HG03520 (cell line): Measurements from ENCODE around the gene NTM.
"Not testable (repeated sequence)": the region's sequence is repeated elsewhere in the genome, so short reads cannot be mapped to it uniquely, and the experiment has no call there.

Source experiments
- ATAC-seq: cut with Tn5 transposase; IDR thresholded peaks from one replicate; pipeline ENCODE4 v1.9.1; 2021; ENCODE audit warnings: mild to moderate bottlenecking, moderate library complexity; ENCODE audit not compliant: unreplicated experiment

Gene NTM

DNA sequence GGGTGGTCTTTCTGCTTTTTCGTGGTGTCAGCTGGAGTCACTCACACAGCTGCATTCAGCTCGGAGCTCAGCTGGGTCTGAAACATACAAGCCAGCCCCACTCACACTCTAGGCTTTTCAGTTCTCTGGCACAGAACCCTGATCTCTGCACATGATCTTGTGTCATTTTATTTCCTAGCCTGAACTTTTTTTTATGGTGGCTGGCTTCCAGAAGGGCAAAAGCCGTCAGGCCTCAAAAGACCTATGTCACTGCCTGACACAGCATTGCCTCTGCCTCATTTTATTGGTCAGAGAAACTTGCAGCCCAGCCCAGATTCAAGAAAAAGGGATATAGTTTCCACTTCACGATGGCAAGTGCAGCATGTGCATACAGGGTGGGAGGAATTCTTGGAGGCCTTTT lies 117.8 kb downstream of the NTM start:
- no peak for ATAC-seq

DNA sequence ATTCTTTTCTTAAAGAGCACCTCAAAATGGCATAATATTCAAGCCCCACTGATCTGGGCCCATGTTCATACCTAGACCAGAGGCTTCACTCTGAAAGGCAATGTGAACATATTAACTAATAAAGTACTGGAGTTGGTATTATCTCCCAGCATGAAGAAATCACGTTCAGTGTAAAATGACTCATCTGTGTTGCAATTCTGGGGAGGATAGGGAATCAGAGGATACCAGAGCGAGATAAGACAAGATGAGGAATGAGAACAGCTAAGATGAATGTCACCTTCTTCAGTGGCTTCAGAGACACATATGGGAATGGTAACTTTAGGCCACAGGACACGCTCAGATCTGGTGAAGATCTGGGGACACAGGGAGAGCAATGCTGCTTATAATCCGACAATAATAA lies 121.1 kb downstream of the NTM start:
- ATAC-seq: no peak

DNA sequence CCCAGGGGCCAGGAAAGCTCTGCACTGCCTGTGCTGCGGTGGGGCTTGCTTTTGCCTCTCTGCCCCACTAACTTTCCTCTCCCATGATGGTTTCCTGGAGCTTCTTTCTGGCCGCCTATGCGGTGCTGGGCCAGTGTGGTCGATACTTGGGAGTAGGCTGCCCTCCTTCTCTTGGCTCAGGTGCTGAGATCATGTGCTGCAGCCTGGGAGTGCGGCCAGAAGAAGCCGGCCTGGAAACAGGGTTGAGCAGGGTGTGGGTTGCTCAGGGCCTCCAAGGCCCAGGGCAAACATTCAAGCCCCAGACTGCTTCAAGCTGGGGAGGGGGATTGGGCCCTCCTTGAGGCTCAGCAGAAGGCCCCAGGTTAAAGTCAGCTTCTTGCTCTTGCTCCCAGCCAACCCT lies 125.0 kb downstream of the NTM start:
- ATAC-seq: no peak

GRCh38 chr11:131497686-131498085 lies 127.3 kb downstream of the NTM start:
- ATAC-seq: not testable (repeated sequence)

DNA sequence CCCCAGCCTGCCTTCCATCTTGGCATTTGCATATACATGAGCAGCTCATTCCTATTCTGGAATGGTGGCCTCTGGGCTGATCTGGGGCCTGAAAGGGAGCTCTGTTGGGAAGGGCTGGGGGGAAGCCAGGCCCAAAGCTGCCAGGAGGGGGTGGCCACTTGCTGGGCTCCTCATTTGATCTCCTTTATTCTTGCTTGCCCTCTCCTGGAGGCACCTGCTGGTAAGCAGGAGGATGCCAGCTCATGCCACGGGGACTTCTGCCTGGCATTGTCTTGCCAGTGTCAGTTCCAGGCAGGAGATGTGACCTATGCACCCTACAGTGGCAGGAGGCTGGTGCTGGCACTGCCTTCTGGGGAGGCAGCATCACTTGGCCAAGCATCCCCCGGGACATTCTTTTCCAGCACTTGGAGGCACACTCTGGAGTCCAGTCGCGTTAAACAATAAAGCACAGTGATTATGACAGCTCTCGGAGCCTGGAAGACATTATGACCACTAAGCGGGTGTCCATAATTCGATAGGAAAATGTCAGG lies 128.3 kb downstream of the NTM start:
- ATAC-seq: no peak

GRCh38 chr11:131499199-131499598 lies 128.8 kb downstream of the NTM start:
- no peak for ATAC-seq

GRCh38 chr11:131503017-131503416 lies 132.6 kb downstream of the NTM start:
- no peak for ATAC-seq

DNA sequence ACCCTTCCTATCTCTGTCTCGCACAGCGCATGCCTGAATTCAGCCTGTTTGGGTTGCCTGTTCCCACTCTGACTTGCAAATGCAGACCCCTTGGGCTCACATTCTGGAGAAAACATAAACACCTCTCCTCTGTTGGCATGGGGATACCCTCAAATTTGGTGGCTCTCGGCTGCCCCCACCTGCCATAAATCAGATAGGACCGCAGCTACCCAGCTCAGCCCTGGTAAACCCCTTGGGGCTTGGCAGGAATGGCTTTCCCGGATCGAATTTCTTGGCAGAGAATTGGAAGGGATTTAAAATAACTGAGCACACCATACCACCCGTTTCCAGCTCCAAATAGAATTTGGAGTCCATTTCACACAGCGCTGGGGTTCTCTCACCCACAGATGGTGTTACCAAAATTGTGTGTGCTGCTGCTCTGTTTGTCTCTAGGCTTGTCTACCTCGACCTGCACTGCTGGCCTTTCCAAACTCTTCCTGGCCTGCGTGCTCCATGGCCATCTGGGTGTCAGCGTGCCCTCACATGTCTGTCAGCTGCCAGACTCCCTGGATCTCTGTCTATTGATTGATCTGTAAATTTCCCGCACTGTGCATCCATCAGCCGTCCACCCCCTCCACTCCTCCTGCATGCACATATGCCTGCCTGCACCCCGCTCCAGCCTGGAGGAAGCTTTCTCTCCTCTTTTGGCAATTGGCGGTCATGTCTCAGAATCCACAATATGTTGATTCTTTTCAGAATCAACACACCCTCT lies 134.0 kb downstream of the NTM start:
- no peak for ATAC-seq

DNA sequence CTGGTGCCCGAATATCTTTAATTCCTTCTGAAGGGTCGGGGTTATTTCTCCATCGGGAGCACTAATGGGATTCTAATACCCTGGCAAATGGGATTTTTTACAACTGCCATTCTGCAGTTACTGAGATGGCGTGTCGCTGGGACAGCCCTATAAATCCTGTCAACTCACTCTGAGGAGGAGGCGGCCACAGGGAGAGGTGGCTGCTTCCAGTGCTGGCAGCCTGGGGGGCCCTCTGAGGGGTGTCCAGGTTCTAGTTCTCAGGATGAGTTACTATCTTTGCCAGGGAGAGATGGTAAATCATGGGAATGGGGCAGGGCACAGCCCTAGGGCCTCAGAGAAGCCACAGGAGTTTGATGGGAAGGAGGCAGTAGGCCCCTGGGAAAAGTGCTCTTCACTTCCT lies 135.9 kb downstream of the NTM start:
- ATAC-seq: no peak

- ATAC-seq: no peak
These were observed 140.2 kb downstream of the NTM start for GRCh38 chr11:131510662-131511061.

GRCh38 chr11:131511794-131512193 lies 141.4 kb downstream of the NTM start:
- ATAC-seq: no peak

- ATAC-seq: no peak
These were observed 141.8 kb downstream of the NTM start for GRCh38 chr11:131512228-131512627.

- no peak for ATAC-seq
These were observed 143.6 kb downstream of the NTM start for GRCh38 chr11:131514062-131514461.

GRCh38 chr11:131518305-131518838 lies 148.0 kb downstream of the NTM start:
- no peak for ATAC-seq

DNA sequence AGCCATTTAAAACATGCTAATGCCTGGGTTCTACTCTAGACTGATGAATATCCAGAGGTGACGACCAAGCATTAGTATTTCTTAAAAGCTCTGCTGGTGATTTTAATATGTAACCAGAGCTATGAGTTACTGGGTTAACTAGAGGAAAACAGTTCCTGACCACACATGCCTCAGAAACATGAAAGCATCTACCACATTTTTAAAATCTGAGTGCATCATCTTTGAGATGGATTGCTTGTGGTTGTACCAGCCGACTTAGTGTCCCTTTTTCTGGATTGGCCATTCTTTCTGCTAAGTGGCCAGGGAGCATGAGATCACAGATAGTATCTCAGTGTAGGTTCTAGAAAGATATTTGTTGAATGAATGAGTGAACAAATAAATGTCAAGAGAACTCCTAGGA lies 152.4 kb downstream of the NTM start:
- no peak for ATAC-seq

- no peak for ATAC-seq
These were observed 160.0 kb downstream of the NTM start for GRCh38 chr11:131530407-131530806.

DNA sequence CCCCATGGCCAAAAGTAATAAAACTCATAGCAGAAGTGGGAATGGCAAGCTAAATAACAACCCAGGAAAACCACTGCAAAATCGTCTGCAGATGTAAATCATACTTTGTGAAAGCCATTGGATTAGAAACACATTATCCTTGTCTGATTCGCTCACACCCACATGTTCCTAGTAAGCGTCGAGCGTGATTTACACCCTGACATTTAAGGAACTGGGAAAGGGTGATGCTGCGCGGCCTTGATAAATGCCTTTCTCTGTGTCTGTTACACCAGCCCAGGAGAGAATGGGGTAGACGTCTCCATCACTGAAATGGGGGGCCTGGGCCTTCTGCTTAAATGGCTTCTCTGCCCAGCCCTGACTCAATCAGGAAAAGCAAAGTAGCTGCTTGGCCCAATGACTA lies 162.7 kb downstream of the NTM start:
- no peak for ATAC-seq

DNA sequence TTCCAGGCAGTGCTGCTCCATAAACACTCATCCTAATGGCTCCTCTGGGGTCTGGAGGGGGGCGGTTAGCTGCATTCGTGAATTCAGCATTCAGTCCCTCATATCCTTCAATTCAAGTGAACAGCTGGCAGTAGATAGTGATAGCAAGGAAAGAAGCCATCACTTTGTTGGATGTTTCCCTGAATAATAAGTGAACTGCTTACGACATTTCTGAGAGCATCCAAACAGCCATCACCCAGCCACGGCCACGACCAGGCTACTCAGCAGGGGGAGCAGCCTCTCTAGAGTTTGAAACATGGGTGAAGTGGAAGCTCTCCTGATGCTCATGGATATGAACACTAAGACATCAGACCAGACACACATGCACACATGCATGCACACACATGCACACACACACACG lies 163.6 kb downstream of the NTM start:
- no peak for ATAC-seq

- no peak for ATAC-seq
These were observed 164.2 kb downstream of the NTM start for GRCh38 chr11:131534611-131535010.

DNA sequence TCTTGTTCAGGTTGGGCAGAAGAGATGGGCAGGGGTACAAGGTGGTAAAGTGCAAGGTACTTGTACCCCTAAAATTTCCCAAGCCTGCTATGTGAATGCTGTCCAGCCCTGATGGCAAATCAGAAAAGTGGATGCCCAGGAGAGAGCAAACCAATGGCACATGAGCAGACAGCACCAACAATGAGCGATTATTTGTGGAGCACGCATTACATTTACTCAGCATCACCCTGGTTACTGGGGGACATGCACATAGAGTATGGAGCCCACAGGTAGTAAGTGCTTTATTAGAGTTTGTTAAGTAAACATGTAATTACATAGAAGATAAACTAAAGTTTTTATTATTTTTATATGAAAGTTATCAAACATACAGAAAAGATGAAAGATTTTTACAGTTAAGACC lies 165.7 kb downstream of the NTM start:
- no peak for ATAC-seq

- ATAC-seq: no peak
These were observed 166.8 kb downstream of the NTM start for GRCh38 chr11:131537196-131537595.

DNA sequence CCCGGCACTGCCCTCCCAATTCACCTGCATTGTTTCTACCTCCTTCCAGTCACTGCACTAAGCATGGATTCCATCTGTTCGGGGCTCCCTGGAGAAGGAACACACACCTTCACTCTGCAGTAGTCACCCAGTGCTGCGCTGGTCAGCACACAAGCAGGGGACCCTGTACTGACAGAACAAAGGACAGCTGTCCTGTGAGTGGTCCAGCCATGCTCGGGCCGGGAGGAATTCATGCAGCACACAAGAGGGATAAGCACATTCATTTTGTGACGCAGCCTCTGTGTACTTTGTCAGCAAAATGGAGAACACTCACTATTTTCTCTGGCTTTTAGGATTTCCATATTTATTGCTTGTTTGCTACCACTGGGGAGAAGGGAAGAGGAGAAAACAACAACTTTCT lies 167.3 kb downstream of the NTM start:
- no peak for ATAC-seq

DNA sequence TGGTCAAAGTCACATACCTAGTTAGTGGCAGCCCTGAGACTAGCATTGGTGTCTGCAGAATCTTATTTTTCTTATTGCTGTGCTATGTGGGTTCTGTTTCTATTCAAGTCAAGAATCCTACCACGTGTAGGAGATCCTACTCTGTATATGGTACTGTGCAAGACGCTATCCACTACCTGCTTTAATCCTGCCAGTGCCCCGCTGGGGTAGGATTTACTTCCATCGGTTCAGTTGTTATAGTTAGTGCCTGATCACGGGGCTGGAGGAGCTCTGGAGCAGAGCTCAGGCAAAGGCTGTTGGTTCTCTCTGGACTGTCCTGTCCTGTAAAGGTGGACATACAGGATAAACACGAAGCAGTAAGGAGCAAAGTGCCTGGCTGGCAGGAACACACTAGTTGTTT lies 167.9 kb downstream of the NTM start:
- no peak for ATAC-seq
